Osteocyte (in vitro differentiated cells): ENCODE results near the gene RBMS3. TPM values are rescaled to one million over a fixed set of nuclear protein-coding genes. Genes with fewer than 3 reads are reported as not detected.

Experiments
- DNase-seq: peaks from one replicate; pipeline ENCODE4 v3.0.0; 2021; ENCODE audit warnings: mixed read lengths; ENCODE audit not compliant: unreplicated experiment; ENCODE audit errors: extremely low spot score
- H3K27ac Mint-ChIP-seq: one replicate; pipeline ENCODE4 v1.8.0; 2021; ENCODE audit warnings: mild to moderate bottlenecking, mixed read lengths; ENCODE audit not compliant: unreplicated experiment
- H3K27me3 Mint-ChIP-seq: one replicate; pipeline ENCODE4 v1.8.0; 2021; ENCODE audit warnings: mixed read lengths; ENCODE audit not compliant: unreplicated experiment
- H3K36me3 Mint-ChIP-seq: one replicate; pipeline ENCODE4 v1.8.0; 2021; ENCODE audit warnings: mixed read lengths; ENCODE audit not compliant: unreplicated experiment
- H3K4me1 Mint-ChIP-seq: one replicate; pipeline ENCODE4 v1.8.0; 2021; ENCODE audit warnings: mixed read lengths; ENCODE audit not compliant: unreplicated experiment
- H3K4me3 Mint-ChIP-seq: one replicate; pipeline ENCODE4 v1.8.0; 2021; ENCODE audit warnings: mild to moderate bottlenecking, moderate library complexity, mixed read lengths; ENCODE audit not compliant: unreplicated experiment
- H3K9me3 Mint-ChIP-seq: one replicate; pipeline ENCODE4 v1.8.0; 2021; ENCODE audit warnings: mixed read lengths; ENCODE audit not compliant: unreplicated experiment
- total RNA-seq: library from RNA; stranded (reverse); gene quantifications from 2 replicates; pipeline ENCODE4 v1.2.1, GENCODE V29; 2021
- TF ChIP-seq, protein P1 (sequence below): fragments of 200-600 bp; sonication (generic); IDR thresholded peaks from 2 replicates; pipeline ENCODE4 v1.5.0; 2021; ENCODE audit warnings: antibody characterized with exemption, mild to moderate bottlenecking, moderate library complexity

Gene RBMS3
- total RNA-seq, 1 donor from 2014 or later, result 64.2 TPM

DNA sequence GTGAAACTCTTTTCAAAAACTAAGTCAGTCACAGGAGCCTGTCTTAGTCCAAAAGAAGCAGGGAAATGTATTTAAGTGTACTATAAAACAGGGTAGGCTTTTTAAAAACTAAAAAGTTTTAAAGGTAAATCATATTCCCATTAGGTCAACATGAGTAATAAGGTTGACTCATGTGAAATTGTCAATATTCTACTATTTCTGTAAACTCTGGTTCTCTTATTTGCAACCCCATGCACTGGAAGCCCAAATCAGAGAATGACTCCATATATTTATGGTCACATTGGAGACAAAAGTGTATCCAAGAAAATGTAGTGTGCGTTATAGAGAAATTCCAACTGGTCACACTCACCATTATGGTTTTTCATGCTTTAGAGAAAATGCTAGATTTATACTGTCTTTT, 725.2 kb downstream of the RBMS3 start:
- Mint-ChIP-seq H3K27me3 (no peaks in the 10 kb centered on the region), H3K4me3 (no peak overlapping the region), H3K9me3 (peaks cover 1% of the 10 kb centered on the region), H3K27ac (no peak overlapping the region), H3K36me3 (peaks cover 25% of the 10 kb centered on the region), H3K4me1 (peaks cover 5% of the 10 kb centered on the region)
- DNase-seq, result no peak
- TF ChIP-seq, protein P1, sequence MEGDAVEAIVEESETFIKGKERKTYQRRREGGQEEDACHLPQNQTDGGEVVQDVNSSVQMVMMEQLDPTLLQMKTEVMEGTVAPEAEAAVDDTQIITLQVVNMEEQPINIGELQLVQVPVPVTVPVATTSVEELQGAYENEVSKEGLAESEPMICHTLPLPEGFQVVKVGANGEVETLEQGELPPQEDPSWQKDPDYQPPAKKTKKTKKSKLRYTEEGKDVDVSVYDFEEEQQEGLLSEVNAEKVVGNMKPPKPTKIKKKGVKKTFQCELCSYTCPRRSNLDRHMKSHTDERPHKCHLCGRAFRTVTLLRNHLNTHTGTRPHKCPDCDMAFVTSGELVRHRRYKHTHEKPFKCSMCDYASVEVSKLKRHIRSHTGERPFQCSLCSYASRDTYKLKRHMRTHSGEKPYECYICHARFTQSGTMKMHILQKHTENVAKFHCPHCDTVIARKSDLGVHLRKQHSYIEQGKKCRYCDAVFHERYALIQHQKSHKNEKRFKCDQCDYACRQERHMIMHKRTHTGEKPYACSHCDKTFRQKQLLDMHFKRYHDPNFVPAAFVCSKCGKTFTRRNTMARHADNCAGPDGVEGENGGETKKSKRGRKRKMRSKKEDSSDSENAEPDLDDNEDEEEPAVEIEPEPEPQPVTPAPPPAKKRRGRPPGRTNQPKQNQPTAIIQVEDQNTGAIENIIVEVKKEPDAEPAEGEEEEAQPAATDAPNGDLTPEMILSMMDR, result no peak

DNA sequence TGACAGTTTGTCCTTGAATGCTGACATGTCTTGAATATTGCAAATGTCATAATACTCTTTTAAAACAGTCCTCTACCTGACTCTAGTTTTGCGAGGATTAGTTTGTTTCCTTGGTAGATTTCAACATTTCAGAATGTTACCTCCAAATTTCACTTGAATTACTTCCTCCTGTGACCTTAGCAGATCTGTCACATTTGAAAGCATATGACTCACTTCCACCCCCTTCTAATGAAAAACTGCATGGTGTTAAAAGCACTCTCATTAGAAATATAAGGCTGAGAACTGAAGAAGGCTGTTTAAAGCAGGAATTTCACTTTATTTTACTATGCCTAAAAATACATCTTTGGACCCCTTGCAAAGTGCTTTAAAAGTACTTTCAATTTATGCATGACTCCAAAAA, 726.8 kb downstream of the RBMS3 start:
- Mint-ChIP-seq H3K4me3 (no peak overlapping the region), H3K27me3 (no peaks in the 10 kb centered on the region), H3K27ac (no peak overlapping the region), H3K9me3 (peaks cover 6% of the 10 kb centered on the region), H3K36me3 (peaks cover 28% of the 10 kb centered on the region), H3K4me1 (peaks cover 5% of the 10 kb centered on the region)
- TF ChIP-seq, protein P1, result no peak
- DNase-seq, result no peak

DNA sequence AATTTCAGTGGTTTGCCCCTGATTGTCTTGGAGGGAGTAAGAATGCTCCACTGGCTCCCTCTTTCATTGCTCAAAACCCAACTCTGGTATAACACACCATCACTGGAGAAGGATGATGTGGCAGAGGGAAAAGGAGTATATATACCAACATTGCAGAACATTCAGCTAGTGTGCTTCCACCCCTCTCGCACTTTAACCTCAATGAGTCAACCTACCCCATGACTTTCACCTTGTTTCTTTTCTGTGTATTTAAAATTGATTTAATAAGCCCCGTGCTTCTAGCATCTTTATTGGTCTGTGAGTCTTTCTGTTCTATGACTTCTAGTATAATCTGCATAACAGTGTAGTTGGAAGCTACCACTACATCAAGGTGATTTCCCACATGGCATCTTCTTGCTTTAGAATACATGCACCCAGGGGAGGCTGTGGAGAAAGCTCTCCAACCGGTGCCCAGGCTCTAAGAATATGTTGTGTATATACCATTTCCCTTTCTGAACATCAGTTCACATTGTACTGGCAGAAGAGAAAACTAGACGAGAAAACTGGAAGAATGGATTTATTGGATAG, 730.4 kb downstream of the RBMS3 start:
- H3K27me3 Mint-ChIP-seq, result no peaks in the 10 kb centered on the region
- peaks cover 12% of the 10 kb centered on the region for H3K36me3 Mint-ChIP-seq
- DNase-seq, result no peak
- H3K4me3 Mint-ChIP-seq, result no peak overlapping the region
- H3K9me3 Mint-ChIP-seq, result peaks cover 6% of the 10 kb centered on the region
- H3K27ac Mint-ChIP-seq, result no peak overlapping the region
- TF ChIP-seq, protein P1, result no peak
- H3K4me1 Mint-ChIP-seq, result peaks cover 5% of the 10 kb centered on the region

DNA sequence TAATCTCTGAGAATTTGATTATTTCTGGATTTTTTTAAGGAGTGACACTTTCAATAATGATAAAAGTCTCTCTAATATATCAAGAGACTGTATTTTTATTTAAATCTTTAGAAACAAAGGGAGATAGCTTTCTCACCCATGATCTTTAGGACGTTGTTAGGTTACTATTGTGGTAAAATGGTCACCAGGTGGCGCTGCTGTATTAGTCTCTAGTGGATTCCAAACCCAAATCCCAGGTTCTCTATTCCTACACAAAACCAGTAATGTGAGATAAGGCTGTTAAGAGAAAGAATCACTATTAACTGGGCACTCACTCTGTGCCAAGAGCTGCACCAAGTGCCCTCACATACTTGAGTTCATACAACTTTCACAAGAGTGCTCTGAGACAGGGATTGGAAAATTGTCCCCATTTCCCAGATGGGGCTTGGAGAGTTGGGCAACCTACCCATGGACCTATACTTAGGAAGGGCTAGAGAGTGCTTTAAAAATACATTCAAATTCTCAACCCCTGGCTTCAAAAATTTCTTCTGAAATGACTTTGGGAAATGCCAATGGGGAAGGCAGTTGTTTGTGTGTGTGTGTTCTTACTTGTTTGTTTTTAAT, 732.2 kb downstream of the RBMS3 start:
- H3K9me3 Mint-ChIP-seq, result peaks cover 10% of the 10 kb centered on the region
- no peak overlapping the region for H3K27ac Mint-ChIP-seq
- no peak overlapping the region for H3K4me3 Mint-ChIP-seq
- DNase-seq, result no peak
- H3K4me1 Mint-ChIP-seq, result peaks cover 5% of the 10 kb centered on the region
- peaks cover 10% of the 10 kb centered on the region for H3K36me3 Mint-ChIP-seq
- TF ChIP-seq, protein P1, result peak; percentile 72
- H3K27me3 Mint-ChIP-seq, result no peaks in the 10 kb centered on the region

DNA sequence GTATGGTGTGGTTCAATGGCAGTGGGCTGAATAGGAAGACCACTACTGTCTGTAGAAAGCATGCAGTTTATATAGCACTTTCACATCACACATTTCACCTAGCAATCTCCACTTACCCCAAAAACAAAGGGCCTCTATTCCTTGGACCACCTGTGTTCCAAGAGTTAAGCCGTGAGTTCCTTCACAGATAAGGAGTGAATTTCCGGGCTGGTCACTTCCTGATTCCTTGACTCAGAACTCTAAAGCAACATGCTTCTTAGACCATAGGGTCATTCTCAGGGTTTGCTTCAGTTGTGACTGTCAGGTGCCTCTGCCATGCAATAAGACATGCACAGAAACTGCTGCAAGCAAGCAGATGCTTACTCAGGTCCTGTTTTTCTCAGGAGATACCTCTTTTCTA, 737.0 kb downstream of the RBMS3 start:
- no peaks in the 10 kb centered on the region for H3K4me1 Mint-ChIP-seq
- H3K27ac Mint-ChIP-seq, result no peak overlapping the region
- no peaks in the 10 kb centered on the region for H3K27me3 Mint-ChIP-seq
- DNase-seq, result no peak
- peaks cover 4% of the 10 kb centered on the region for H3K9me3 Mint-ChIP-seq
- TF ChIP-seq, protein P1, result no peak
- H3K36me3 Mint-ChIP-seq, result no peaks in the 10 kb centered on the region
- H3K4me3 Mint-ChIP-seq, result no peak overlapping the region
